ENCODE measurements around the gene OLFM1. TPM values are rescaled to one million over a fixed set of nuclear protein-coding genes. Genes with fewer than 3 reads are reported as not detected.

Gene OLFM1
- total and polyA plus RNA-seq, 9 of the 15 experiments (the other 6 are each of a cell fraction or from before 2014, with no cell fraction given), result not detected

DNA sequence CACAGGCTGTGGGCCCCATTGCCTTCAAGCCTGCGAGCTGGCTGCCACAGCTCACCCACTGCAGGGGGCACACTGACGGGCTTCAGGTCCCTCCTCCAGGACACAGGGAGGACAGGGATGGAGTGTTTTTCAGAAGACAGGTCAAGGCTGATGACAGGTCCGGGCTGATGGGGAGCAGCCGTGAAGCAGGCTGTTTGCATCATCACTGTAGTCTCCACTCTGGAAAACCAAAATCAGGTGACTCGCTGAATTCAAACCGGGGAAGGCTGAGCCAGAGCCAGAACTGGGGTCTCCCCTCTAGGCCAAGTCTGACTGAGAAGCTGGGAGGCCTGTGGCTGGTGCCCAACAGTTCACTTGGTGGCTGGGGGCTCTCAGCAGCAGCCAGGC is 48.5 kb downstream of the OLFM1 start (continued):
- TF ChIP-seq, protein P1, sequence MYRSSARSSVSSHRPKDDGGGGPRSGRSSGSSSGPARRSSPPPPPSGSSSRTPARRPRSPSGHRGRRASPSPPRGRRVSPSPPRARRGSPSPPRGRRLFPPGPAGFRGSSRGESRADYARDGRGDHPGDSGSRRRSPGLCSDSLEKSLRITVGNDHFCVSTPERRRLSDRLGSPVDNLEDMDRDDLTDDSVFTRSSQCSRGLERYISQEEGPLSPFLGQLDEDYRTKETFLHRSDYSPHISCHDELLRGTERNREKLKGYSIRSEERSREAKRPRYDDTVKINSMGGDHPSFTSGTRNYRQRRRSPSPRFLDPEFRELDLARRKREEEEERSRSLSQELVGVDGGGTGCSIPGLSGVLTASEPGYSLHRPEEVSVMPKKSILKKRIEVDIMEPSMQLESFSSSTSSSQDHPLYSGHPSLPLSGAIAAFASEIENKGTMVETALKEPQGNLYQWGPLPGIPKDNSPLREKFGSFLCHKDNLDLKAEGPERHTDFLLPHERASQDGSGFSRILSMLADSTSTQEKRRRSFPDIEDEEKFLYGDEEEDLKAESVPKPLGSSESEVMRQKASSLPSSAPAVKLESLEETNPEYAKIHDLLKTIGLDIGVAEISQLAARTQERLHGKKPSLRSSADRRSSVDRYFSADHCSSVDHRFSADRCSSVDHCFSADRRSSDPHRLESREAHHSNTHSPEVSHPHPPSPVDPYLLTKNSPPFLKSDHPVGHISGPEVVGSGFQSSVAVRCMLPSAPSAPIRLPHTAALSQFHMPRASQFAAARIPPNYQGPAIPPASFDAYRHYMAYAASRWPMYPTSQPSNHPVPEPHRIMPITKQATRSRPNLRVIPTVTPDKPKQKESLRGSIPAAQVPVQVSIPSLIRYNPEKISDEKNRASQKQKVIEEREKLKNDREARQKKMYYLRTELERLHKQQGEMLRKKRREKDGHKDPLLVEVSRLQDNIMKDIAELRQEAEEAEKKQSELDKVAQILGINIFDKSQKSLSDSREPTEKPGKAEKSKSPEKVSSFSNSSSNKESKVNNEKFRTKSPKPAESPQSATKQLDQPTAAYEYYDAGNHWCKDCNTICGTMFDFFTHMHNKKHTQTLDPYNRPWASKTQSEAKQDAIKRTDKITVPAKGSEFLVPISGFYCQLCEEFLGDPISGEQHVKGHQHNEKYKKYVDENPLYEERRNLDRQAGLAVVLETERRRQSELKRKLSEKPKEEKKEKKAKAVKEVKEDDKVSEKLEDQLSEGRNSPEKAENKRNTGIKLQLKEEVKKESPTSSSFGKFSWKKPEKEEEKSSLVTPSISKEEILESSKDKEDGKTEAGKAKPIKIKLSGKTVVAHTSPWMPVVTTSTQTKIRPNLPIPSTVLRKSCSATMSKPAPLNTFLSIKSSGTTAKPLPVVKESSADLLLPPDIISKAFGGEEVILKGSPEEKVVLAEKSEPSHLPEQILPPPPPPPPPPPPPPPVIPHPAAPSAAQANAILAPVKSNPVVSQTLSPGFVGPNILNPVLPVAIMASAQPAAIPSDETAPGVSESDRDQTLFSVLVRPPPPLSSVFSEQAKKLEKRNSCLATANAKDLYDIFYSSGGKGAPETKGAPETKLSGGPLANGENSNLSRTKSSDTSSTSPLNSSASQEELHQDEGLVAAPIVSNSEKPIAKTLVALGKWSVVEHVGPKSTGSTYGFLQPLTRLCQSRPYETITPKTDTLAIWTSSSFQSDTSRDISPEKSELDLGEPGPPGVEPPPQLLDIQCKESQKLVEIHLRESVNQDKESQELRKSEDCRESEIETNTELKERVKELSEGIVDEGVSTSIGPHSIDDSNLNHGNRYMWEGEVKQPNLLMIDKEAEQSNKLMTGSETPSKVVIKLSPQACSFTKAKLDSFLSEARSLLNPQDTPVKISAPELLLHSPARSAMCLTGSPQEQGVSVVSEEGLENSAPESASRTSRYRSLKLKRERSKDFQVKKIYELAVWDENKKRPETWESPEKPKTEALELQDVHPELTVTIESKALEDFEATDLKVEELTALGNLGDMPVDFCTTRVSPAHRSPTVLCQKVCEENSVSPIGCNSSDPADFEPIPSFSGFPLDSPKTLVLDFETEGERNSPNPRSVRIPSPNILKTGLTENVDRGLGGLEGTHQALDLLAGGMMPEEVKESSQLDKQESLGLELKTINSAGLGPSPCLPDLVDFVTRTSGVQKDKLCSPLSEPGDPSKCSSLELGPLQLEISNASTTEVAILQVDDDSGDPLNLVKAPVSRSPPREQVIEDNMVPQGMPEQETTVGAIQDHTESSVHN (IDR thresholded peaks at IDR 0.05; ENCODE audit: borderline replicate concordance in 1 of 2, low read depth in 1 of 2), result no peak
- TF ChIP-seq, protein P2, sequence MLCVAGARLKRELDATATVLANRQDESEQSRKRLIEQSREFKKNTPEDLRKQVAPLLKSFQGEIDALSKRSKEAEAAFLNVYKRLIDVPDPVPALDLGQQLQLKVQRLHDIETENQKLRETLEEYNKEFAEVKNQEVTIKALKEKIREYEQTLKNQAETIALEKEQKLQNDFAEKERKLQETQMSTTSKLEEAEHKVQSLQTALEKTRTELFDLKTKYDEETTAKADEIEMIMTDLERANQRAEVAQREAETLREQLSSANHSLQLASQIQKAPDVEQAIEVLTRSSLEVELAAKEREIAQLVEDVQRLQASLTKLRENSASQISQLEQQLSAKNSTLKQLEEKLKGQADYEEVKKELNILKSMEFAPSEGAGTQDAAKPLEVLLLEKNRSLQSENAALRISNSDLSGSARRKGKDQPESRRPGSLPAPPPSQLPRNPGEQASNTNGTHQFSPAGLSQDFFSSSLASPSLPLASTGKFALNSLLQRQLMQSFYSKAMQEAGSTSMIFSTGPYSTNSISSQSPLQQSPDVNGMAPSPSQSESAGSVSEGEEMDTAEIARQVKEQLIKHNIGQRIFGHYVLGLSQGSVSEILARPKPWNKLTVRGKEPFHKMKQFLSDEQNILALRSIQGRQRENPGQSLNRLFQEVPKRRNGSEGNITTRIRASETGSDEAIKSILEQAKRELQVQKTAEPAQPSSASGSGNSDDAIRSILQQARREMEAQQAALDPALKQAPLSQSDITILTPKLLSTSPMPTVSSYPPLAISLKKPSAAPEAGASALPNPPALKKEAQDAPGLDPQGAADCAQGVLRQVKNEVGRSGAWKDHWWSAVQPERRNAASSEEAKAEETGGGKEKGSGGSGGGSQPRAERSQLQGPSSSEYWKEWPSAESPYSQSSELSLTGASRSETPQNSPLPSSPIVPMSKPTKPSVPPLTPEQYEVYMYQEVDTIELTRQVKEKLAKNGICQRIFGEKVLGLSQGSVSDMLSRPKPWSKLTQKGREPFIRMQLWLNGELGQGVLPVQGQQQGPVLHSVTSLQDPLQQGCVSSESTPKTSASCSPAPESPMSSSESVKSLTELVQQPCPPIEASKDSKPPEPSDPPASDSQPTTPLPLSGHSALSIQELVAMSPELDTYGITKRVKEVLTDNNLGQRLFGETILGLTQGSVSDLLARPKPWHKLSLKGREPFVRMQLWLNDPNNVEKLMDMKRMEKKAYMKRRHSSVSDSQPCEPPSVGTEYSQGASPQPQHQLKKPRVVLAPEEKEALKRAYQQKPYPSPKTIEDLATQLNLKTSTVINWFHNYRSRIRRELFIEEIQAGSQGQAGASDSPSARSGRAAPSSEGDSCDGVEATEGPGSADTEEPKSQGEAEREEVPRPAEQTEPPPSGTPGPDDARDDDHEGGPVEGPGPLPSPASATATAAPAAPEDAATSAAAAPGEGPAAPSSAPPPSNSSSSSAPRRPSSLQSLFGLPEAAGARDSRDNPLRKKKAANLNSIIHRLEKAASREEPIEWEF (CRISPR knock-in tag; IDR thresholded peaks at IDR 0.05), result no peak
- TF ChIP-seq MTF1 (CRISPR knock-in tag; IDR thresholded peaks at IDR 0.05; ENCODE audit: borderline replicate concordance) (no peak), EHMT2 (IDR thresholded peaks at IDR 0.05) (no peak), HNRNPUL1 (IDR thresholded peaks at IDR 0.05; ENCODE audit: low read length) (no peak), ZBTB8A (IDR thresholded peaks at IDR 0.05; ENCODE audit: partially characterized antibody) (no peak), SLC30A9 (CRISPR knock-in tag; IDR thresholded peaks at IDR 0.05) (no peak)

Measured in K562 (cell line).